HepG2 (cell line): ENCODE measurements around the gene AKT3.

Experiments
- CTCF ChIP-seq: sonication (generic); formaldehyde crosslinking; IDR thresholded peaks from 2 replicates; pipeline ENCODE4 v1.5.0; 2020; ENCODE audit warnings: mild to moderate bottlenecking, missing genetic modification reagents, moderate library complexity
- FOXM1 ChIP-seq: sonication (generic); formaldehyde crosslinking; IDR thresholded peaks from 2 replicates; pipeline ENCODE4 v1.5.0; 2020; ENCODE audit warnings: missing genetic modification reagents
- NFIC ChIP-seq: IDR thresholded peaks from 2 replicates; pipeline ENCODE4 v1.6.1; 2012; ENCODE audit warnings: mild to moderate bottlenecking, low read length, inconsistent platforms
- ZNF18 ChIP-seq: sonication (generic); formaldehyde crosslinking; IDR thresholded peaks from 2 replicates; pipeline ENCODE4 v1.8.0; 2022; ENCODE audit warnings: mild to moderate bottlenecking, missing genetic modification reagents; ENCODE audit not compliant: insufficient replicate concordance

- TF ChIP-seq FOXM1 (CRISPR knock-in tag), result no peak
- TF ChIP-seq ZNF18, result no peak
- no peak for TF ChIP-seq CTCF
- no peak for TF ChIP-seq NFIC
These were observed 341.7 kb downstream of the AKT3 start for GRCh38 chr1:243508303-243508713.
